ENCODE data around the gene PXYLP1.

PXYLP1 gene

GRCh38 chr3:141249041-141249440 lies 17.4 kb downstream of the PXYLP1 start:
- DNase-seq (ENCODE audit: low read depth in 1 of 2, low spot score in 1 of 2): no peak

GRCh38 chr3:141250342-141250741 lies 18.7 kb downstream of the PXYLP1 start:
- no peak for DNase-seq (ENCODE audit: low read depth in 1 of 2, low spot score in 1 of 2)

- DNase-seq (ENCODE audit: low read depth in 1 of 2, low spot score in 1 of 2): no peak
Measured at GRCh38 chr3:141250828-141251227, 19.2 kb downstream of the PXYLP1 start.

GRCh38 chr3:141253326-141253725 lies 21.7 kb downstream of the PXYLP1 start:
- no peak for DNase-seq (ENCODE audit: low read depth in 1 of 2, low spot score in 1 of 2)

GRCh38 chr3:141253811-141254210 lies 22.2 kb downstream of the PXYLP1 start:
- no peak for DNase-seq (ENCODE audit: low read depth in 1 of 2, low spot score in 1 of 2)

- no peak for DNase-seq (ENCODE audit: low read depth in 1 of 2, low spot score in 1 of 2)
Measured at GRCh38 chr3:141255137-141255845, 23.7 kb downstream of the PXYLP1 start.

GRCh38 chr3:141255846-141256261 lies 24.2 kb downstream of the PXYLP1 start:
- no peak for DNase-seq (ENCODE audit: low read depth in 1 of 2, low spot score in 1 of 2)

- no peak for DNase-seq (ENCODE audit: low read depth in 1 of 2, low spot score in 1 of 2)
Measured at GRCh38 chr3:141256820-141257219, 25.2 kb downstream of the PXYLP1 start.

- no peak for DNase-seq (ENCODE audit: low read depth in 1 of 2, low spot score in 1 of 2)
Measured at GRCh38 chr3:141257961-141258360, 26.3 kb downstream of the PXYLP1 start.

GRCh38 chr3:141258973-141259372 lies 27.3 kb downstream of the PXYLP1 start:
- no peak for DNase-seq (ENCODE audit: low read depth in 1 of 2, low spot score in 1 of 2)

- no peak for DNase-seq (ENCODE audit: low read depth in 1 of 2, low spot score in 1 of 2)
Measured at GRCh38 chr3:141259821-141260629, 28.4 kb downstream of the PXYLP1 start.

- DNase-seq (ENCODE audit: low read depth in 1 of 2, low spot score in 1 of 2): no peak
Measured at GRCh38 chr3:141260630-141260927, 29.0 kb downstream of the PXYLP1 start.

GRCh38 chr3:141261472-141262307 lies 30.1 kb downstream of the PXYLP1 start:
- DNase-seq (ENCODE audit: low read depth in 1 of 2, low spot score in 1 of 2): no peak

- no peak for DNase-seq (ENCODE audit: low read depth in 1 of 2, low spot score in 1 of 2)
Measured at GRCh38 chr3:141262308-141262705, 30.7 kb downstream of the PXYLP1 start.

- DNase-seq (ENCODE audit: low read depth in 1 of 2, low spot score in 1 of 2): no peak
Measured at GRCh38 chr3:141266186-141266585, 34.6 kb downstream of the PXYLP1 start.

GRCh38 chr3:141266797-141267555 lies 35.4 kb downstream of the PXYLP1 start:
- DNase-seq (ENCODE audit: low read depth in 1 of 2, low spot score in 1 of 2): no peak

- no peak for DNase-seq (ENCODE audit: low read depth in 1 of 2, low spot score in 1 of 2)
Measured at GRCh38 chr3:141267629-141268028, 36.0 kb downstream of the PXYLP1 start.

- no peak for DNase-seq (ENCODE audit: low read depth in 1 of 2, low spot score in 1 of 2)
Measured at GRCh38 chr3:141268306-141268705, 36.7 kb downstream of the PXYLP1 start.

GRCh38 chr3:141268791-141269190 lies 37.2 kb downstream of the PXYLP1 start:
- DNase-seq (ENCODE audit: low read depth in 1 of 2, low spot score in 1 of 2): no peak

GRCh38 chr3:141269961-141270360 lies 38.3 kb downstream of the PXYLP1 start:
- DNase-seq (ENCODE audit: low read depth in 1 of 2, low spot score in 1 of 2): no peak
